K562 treated with DMSO at 1 percent for 24 hours (cell line): ENCODE data around the gene BBOF1. TPM values are rescaled to one million over a fixed set of nuclear protein-coding genes. Genes with fewer than 3 reads are reported as not detected.

ENCODE experiments used
- total RNA-seq: library from RNA; unstranded; fragments of 300-600 nt; gene quantifications from 2 replicates; pipeline ENCODE4 v1.2.3, GENCODE V29; 2022; ENCODE audit warnings: low read depth; ENCODE audit not compliant: insufficient read depth

BBOF1 gene, protein sequence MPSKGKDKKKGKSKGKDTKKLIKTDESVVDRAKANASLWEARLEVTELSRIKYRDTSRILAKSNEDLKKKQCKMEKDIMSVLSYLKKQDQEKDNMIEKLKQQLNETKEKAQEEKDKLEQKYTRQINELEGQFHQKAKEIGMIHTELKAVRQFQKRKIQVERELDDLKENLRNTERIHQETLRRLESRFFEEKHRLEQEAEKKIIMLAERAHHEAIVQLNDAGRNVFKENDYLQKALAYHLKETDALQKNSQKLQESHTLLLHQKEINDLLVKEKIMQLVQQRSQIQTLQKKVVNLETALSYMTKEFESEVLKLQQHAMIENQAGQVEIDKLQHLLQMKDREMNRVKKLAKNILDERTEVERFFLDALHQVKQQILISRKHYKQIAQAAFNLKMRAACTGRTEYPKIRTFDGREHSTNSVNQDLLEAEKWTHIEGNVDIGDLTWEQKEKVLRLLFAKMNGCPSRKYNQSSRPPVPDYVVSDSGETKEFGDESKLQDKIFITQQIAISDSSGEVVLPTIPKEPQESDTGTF
- 1.5 and 2.7 TPM in 2 replicates for total RNA-seq

DNA sequence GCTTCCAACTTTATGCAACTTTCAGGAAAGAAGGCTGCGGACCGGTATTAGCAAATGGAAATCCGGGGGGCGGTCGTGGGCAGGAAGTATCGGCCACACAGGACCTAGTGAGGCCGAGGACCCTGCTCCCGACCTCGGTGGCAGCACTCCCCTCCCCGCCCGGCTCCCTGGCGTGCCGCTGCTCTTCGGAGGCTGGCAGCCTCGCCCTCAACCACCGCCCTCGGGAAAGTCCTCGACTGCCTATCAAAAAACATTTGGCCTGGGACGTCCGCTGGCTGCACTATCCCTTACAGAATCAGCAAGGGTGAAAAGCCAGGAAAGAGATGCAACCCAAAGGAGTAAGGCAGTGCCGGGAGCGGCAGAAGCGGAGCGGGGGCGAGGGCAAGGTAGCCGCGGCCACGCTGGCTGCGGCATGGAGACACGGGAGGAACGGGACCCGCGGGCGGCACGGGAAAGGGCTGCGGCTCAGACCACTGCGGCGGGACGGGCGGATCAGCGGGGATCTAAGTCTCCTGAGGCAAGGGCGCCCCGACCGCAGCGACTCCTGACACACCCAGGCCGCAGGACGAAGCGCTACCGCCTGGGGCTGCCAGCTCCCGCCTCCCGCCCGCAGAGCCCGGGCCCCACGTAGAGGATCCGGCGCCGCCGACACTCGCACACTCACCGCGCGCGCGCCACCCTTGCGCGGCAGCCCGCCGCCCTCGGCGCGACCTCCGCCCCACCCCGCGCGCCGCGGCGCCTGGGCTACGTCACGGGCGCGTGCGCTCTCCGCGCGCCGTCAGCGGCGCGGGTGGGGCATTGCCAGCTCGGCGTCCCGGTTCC lies at the start of gene BBOF1, which contains the start of gene ENTPD5:
TSS of gene BBOF1 (plus strand) at position 764 of the 822 bp plus-strand sequence. CDS start 130 bp downstream, outside the sequence.
TSS of gene ENTPD5 (minus strand) at position 703 of the 822 bp plus-strand sequence. CDS start 31,186 bp downstream, outside the sequence.

DNA sequence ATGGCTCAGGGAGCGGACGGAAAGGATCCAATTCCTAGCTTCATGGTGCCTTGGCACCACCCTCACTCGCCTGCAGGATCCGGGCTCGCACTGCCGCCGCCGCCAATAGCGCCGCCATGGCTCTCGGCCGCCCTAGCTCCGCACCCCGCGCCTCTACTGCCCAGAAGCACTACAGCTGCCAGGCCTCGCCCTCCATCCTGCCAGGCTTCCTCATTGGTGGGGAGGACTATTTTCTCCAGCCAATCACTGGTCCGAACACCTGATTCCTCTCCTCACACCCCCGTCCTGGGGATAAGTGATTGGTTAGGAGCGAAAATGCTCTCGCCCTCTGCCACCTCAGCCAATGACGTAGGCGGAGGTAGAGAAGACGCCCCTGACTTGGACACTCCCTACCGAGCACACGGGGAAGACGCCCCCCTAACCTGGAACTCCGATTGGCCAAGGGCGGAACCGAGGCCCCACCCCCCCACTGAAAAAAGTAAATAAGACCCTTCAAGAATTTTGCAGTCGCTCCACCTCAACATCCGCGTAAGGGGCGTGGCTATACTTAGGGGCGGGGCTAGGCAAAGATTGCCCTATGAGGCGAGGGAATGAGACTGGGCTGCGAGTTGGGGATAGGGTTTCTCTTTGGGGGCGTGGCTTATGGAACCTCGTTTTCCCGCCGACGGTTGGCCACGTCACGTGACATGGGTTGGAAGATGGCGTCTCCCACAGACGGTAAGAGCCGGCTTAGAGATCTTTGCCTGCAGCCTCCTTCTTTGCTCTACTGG lies 65.3 kb downstream of the BBOF1 start, which contains the start of the genes ALDH6A1 and LIN52:
TSS of gene ALDH6A1 (minus strand) at position 177 of the 770 bp plus-strand sequence. CDS start at position 118, 59 bp downstream.
TSS of gene LIN52 (plus strand) at position 680 of the 770 bp plus-strand sequence. CDS start at position 699, 19 bp downstream.

Other genes starting within 250 kb of the BBOF1 start
- 3.2 and 3.4 TPM in 2 replicates for gene PTGR2, start 167.5 kb upstream of the BBOF1 start, total RNA-seq
- 20.7 and 24.3 TPM in 2 replicates for gene ZNF410, start 132.5 kb upstream of the BBOF1 start, total RNA-seq
- 1.8 and 2.2 TPM in 2 replicates for gene FAM161B, start 69.3 kb upstream of the BBOF1 start, total RNA-seq
- gene COQ6, start 69.0 kb upstream of the BBOF1 start, total RNA-seq: 15.1 and 16.1 TPM in 2 replicates
- 6.2 and 7.7 TPM in 2 replicates for gene ENTPD5, start 61 bp upstream of the BBOF1 start, total RNA-seq
- 2.8 and 3.3 TPM in 2 replicates for gene ALDH6A1, start 65.1 kb downstream of the BBOF1 start, total RNA-seq
- 3.8 and 4.4 TPM in 2 replicates for gene LIN52, start 65.6 kb downstream of the BBOF1 start, total RNA-seq
- gene VSX2, start 220.1 kb downstream of the BBOF1 start, total RNA-seq: not detected in 2 replicates